NT2/D1 (cell line): ENCODE measurements around the gene CUL7.
A peak's percentile ranks its signal among the peaks of the same experiment; 100 is the strongest.
"Not testable (repeated sequence)": the region's sequence is repeated elsewhere in the genome, so short reads cannot be mapped to it uniquely, and the experiment has no call there.

Source experiments
- DNase-seq: peaks from one replicate; pipeline ENCODE4 v3.0.0-alpha.2; 2011; ENCODE audit warnings: low read depth, low spot score
- H3K27me3 ChIP-seq: 2 replicates; pipeline ENCODE4 v1.6.0; 2011; ENCODE audit warnings: mild to moderate bottlenecking; ENCODE audit not compliant: insufficient read length, insufficient read depth
- H3K36me3 ChIP-seq: 2 replicates; pipeline ENCODE4 v1.6.1; 2011; ENCODE audit warnings: mild to moderate bottlenecking, low read length, mixed read lengths; ENCODE audit not compliant: insufficient read depth, insufficient read length
- H3K4me1 ChIP-seq: 2 replicates; pipeline ENCODE4 v1.5.1; 2011; ENCODE audit not compliant: insufficient read depth, insufficient read length
- H3K4me3 ChIP-seq: 2 replicates; pipeline ENCODE4 v1.5.1; 2011; ENCODE audit warnings: low read depth; ENCODE audit not compliant: insufficient read length
- H3K9ac ChIP-seq: 2 replicates; pipeline ENCODE4 v1.6.0; 2011; ENCODE audit warnings: low read depth; ENCODE audit not compliant: insufficient read length
- H3K9me3 ChIP-seq: 2 replicates; pipeline ENCODE4 v1.5.1; 2011; ENCODE audit warnings: mild to moderate bottlenecking, low read length; ENCODE audit not compliant: insufficient read depth
- SUZ12 ChIP-seq: IDR thresholded peaks from 2 replicates; pipeline ENCODE4 v1.6.1; 2011; ENCODE audit not compliant: insufficient read length, insufficient read depth; ENCODE audit errors: extremely low read depth
- YY1 ChIP-seq: IDR thresholded peaks from 2 replicates; pipeline ENCODE4 v1.6.1; 2011; ENCODE audit not compliant: insufficient read length, insufficient read depth
- ZNF274 ChIP-seq: IDR thresholded peaks from 2 replicates; pipeline ENCODE4 v1.6.1; 2011; ENCODE audit warnings: mild to moderate bottlenecking, low read depth, low read length

The CUL7 gene

DNA sequence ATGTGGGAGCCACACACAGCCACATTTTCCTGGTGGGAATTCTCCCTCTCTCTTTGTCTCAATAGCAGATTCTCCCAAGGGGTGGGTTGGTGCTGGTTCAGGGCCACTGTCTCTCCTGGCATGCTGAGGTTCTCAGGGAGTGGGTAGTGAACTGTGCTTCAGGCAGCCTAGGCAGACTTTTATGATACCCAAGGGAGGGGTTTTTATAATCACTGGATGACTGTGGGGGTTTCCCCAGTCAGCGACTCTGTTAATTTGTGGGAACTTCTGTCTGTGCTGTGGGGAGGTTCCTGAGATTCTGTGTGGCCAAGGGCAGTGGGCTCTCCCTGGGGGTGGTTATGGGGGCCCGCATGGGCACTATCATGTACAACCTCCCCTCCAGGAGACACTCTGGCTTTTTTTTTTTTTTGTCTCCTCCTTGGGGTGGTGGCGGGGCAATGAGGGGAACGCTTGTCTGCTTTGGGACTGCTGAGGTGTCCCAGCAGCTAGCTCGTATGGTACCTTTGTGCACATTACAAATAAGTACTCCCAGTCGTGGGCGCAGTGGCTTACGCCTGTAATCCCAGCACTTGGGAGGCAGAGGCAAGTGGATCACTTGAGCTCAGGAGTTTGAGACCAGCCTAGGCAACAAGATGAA is 32.5 kb upstream of the CUL7 start:
- no peak for DNase-seq
- H3K4me1 ChIP-seq, result peaks cover 3% of the 10 kb centered on the region
- H3K36me3 ChIP-seq, result peaks cover 1% of the 10 kb centered on the region
- no peak for TF ChIP-seq SUZ12
- TF ChIP-seq YY1, result no peak
- TF ChIP-seq ZNF274, result no peak
- no peaks in the 10 kb centered on the region for H3K27me3 ChIP-seq
- H3K9me3 ChIP-seq, result no peaks in the 10 kb centered on the region
- no peak overlapping the region for H3K4me3 ChIP-seq
- no peak overlapping the region for H3K9ac ChIP-seq

DNA sequence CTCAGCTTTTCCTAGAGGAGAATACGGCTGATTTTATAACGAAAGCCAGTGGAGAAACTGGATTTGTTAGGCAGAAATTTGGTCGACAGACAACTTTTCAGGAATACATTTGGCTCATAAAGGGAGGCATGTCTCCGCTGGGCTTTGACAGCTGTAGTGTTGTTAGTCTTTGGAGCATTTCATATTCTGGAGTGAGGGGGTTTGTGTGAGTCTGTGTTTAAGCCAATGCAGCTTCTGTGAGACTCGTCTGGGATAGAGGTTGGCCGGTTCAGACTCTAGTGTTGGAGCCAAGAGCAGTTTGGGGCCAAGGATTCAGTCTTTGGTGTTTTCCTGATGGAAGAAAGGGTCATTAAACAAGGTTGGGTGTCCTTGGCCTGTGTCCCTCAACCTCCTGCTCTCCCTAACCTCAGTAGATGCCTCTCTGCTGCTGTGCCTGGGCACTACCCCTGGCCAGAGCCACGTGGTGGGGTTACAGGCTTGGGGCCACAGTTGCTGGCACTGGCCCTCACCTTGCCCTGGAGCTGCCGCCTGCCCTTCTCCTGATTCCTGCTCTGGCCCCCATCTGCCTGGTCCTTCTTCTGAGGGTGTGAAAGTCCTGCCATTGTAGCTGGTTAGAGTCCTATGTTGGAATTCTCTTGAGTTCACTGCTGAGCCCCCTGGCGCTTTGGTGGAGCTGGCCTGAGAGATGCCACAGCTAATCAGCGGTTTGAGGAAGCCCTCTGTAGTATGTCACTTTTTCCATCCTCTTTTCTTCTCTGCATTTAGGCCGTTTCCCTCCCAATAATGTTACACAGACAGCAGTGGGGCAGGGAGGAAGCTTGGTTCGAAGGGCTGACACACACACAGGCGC is 29.4 kb upstream of the CUL7 start:
- Histone ChIP-seq H3K9ac (no peak overlapping the region), H3K36me3 (peaks cover 9% of the 10 kb centered on the region), H3K4me3 (no peak overlapping the region), H3K27me3 (no peaks in the 10 kb centered on the region), H3K9me3 (no peaks in the 10 kb centered on the region), H3K4me1 (peaks cover 5% of the 10 kb centered on the region)
- DNase-seq, result no peak
- TF ChIP-seq SUZ12, result no peak
- TF ChIP-seq ZNF274, result no peak
- TF ChIP-seq YY1, result no peak

DNA sequence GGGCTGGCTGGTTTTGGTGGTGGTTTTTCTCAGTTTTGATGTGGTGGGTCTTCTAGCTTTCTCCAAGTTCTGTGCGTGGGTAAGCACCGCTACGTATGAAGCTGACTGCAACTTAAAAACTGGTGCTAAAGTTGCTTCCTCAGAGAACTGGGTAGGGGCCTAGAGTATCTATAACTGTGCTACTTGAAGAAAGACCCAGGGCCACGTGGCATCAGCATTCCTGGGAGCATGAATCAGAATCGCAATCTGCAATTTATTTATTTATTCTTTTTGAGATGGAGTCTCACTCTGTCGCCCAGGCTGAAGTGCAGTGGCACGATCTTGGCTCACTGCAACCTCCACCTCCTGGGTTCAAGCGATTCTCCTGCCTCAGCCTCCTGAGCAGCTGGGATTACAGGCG is 28.3 kb upstream of the CUL7 start:
- not testable (repeated sequence) for H3K27me3 ChIP-seq, H3K4me3 ChIP-seq, DNase-seq, H3K9me3 ChIP-seq, H3K9ac ChIP-seq, H3K4me1 ChIP-seq
- H3K36me3 ChIP-seq, result peaks cover 11% of the 10 kb centered on the region

DNA sequence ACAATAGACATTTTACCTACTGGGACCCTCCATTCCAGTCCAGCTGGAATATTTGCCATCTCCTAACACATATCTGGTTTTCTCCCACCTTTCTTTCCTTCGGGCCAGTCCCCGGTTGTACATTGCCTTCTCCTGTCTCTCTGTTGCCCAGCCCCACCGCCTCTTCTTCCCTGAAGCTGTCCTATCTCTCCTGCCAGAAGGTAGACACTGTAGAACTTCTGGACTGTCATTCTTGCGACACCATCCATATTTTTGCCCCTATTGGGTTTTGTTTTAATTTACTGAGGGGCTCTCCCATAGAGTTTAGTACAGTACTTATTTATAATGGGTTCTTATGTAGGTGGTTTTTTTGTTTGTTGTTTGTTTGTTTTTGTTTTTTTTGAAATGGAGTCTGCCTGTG is 27.4 kb upstream of the CUL7 start:
- H3K9me3 ChIP-seq, result no peaks in the 10 kb centered on the region
- TF ChIP-seq YY1 (no peak), SUZ12 (no peak), ZNF274 (no peak)
- H3K4me3 ChIP-seq, result no peak overlapping the region
- H3K4me1 ChIP-seq, result peaks cover 8% of the 10 kb centered on the region
- no peak for DNase-seq
- no peaks in the 10 kb centered on the region for H3K27me3 ChIP-seq
- peaks cover 11% of the 10 kb centered on the region for H3K36me3 ChIP-seq
- no peak overlapping the region for H3K9ac ChIP-seq

DNA sequence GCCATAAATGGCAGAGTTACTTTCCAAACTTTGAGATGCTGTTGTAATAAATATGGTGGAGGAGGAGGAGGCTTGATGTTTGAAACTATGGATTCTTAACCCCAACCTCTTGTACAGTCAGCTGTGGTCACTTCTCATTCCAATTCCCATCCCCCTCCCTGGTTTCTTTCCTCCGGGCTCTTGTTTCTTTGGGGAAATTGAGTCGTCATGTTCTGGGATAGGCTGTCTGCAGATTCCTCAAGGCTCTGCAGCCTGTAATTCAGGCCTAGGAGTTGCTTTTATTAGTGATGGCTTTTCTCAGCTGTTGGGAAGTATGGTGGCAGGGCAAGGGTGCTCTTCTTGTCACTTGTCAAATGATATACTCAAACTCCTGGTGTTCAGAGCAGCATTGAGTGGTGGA is 25.0 kb upstream of the CUL7 start:
- Histone ChIP-seq H3K9ac (no peak overlapping the region), H3K9me3 (no peaks in the 10 kb centered on the region), H3K27me3 (no peaks in the 10 kb centered on the region), H3K4me1 (peaks cover 17% of the 10 kb centered on the region), H3K36me3 (peaks cover 23% of the 10 kb centered on the region), H3K4me3 (no peak overlapping the region)
- no peak for DNase-seq
- no peak for TF ChIP-seq YY1

DNA sequence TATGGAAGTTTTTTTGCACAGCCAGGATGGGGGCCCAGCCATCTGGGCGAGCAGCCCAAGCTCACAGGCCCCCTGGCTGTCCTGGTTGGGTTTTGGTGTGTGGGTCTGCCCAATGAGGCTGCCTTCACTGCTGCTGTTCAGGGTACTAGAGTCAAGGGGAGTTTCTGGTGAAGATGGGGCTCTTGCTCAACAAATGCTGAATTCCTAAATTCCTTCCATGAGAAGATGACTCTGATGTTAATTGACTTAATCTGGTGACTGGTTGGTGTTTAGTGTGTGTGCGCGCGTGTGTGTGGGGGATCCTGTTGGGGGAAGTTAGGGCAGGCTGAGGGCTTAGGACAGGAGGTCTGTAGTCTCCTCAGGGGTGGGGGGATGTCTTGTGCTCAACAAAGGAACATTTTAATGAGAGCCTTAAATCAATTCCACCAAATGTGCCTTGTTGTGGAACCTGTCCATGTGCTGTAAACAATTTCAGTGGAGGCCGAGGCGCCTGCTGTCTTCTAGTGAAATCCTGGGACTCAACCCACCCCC is 24.4 kb upstream of the CUL7 start:
- peak overlapping the region; percentile 94 for H3K9ac ChIP-seq
- no peak for DNase-seq
- no peak overlapping the region for H3K4me3 ChIP-seq
- no peaks in the 10 kb centered on the region for H3K27me3 ChIP-seq
- no peaks in the 10 kb centered on the region for H3K9me3 ChIP-seq
- peaks cover 26% of the 10 kb centered on the region for H3K36me3 ChIP-seq
- TF ChIP-seq YY1, result no peak
- no peak for TF ChIP-seq SUZ12
- no peak for TF ChIP-seq ZNF274
- peaks cover 15% of the 10 kb centered on the region for H3K4me1 ChIP-seq

DNA sequence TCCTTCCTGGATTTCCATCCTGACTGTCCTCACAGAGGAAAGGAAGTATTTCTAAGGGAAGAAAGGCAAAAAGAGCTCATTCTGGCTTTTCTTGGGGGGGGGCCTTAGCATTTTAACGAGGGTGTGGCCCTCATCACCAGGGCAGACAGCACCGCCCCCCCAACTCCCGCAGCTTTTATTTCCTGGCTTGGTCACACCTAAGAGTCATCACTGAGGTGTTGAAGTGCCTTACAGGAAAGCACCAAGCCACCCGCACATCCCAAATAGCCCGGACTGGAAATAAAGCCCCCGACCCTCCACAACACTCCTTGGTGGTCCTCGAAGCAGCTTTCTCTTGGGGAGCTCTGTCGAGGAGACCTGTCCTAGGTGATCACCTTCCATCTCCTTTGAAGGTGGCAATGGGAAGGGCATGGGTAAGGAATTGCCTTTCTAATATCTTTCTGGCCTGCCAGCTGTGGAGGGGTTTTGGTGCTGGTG is 23.7 kb upstream of the CUL7 start:
- DNase-seq, result no peak
- Histone ChIP-seq H3K4me1 (peaks cover 15% of the 10 kb centered on the region), H3K9ac (peak overlapping the region; percentile 94), H3K27me3 (no peaks in the 10 kb centered on the region), H3K36me3 (peaks cover 31% of the 10 kb centered on the region), H3K4me3 (peak overlapping the region; percentile 91), H3K9me3 (no peaks in the 10 kb centered on the region)
- TF ChIP-seq ZNF274 (no peak), YY1 (no peak), SUZ12 (no peak)
